IPS DF 6.9 (cell line): ENCODE results near the gene CDH5.

ENCODE experiments used
- DNase-seq: peaks from one replicate; pipeline ENCODE4 v3.0.0-alpha.2; 2013; ENCODE audit warnings: low read depth, low spot score
- H3K27ac ChIP-seq: one replicate; pipeline ENCODE4 v1.5.1; 2013; ENCODE audit warnings: low read length, control low read depth
- H3K27me3 ChIP-seq: 2 replicates; pipeline ENCODE4 v1.6.1; 2013; ENCODE audit warnings: mild to moderate bottlenecking, low read length; ENCODE audit not compliant: control insufficient read depth, insufficient read depth
- H3K36me3 ChIP-seq: 2 replicates; pipeline ENCODE4 v1.6.1; 2013; ENCODE audit warnings: low read length; ENCODE audit not compliant: control insufficient read depth, insufficient read depth
- H3K4me1 ChIP-seq: 2 replicates; pipeline ENCODE4 v1.6.1; 2013; ENCODE audit warnings: low read length; ENCODE audit not compliant: control insufficient read depth, insufficient read depth
- H3K4me3 ChIP-seq: 2 replicates; pipeline ENCODE4 v1.5.1; 2013; ENCODE audit warnings: mild to moderate bottlenecking, low read length
- H3K9me3 ChIP-seq: 2 replicates; pipeline ENCODE4 v1.6.1; 2013; ENCODE audit warnings: low read length, inconsistent platforms; ENCODE audit not compliant: control insufficient read depth, insufficient read depth
- WGBS: extraction: QIAGEN DNeasy Blood & Tissue Kit; methylation state at CpG from one replicate; pipeline ENCODE4 v1.1.7; 2013; ENCODE audit warnings: mixed read lengths, missing lambda C conversion rate; ENCODE audit not compliant: insufficient read length, insufficient coverage; 5-methylcytosine and 5-hydroxymethylcytosine counted together

Gene CDH5

DNA sequence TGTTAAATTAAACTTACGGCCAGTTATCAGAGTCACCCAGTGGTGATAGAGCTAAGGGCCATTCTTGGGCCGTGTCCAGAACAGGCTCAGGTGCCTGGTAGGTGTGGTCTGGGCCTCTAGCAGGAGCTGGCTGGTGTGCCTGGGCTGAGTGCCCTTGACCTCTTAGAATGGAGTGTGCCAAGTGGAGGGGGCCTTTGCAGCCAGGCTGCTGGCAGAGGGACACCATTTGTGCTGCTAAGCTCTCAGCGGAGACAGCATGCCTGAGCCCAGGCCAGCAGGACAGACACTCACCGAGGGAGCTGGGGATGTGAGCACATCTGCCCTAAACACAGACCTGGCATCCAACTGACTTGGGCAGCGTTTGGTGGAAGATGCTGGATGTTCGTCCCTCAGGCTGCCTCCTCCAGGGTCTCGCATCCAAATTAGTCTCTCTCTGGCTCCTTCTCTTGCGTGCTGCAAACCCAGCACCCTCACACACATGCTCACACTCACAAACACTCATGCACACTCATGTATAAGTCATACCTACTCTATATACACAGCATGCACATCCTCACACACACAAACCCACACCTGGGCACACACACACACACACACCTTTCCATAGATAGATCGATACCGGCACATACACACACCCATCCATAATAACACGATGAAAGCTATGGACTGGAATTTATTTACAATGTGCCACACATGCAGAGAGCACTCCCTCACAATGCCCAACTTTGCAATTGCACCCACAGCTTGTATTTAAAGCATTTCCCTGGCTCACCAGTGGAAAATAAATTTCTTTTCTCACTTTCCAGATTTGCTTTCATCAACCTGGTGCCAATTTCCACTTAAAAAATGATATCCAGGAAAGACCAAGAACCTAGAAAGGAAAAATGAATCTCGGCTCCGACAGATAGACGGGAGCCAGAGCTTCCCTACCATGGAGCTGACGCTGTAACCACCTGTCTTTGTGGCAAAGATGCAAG lies 33.6 kb upstream of the CDH5 start:
- no CpG with 5 or more reads among the region's 15 CpGs for WGBS
- Histone ChIP-seq H3K4me1 (no peaks in the 10 kb centered on the region), H3K4me3 (no peak overlapping the region), H3K9me3 (no peaks in the 10 kb centered on the region), H3K36me3 (no peaks in the 10 kb centered on the region), H3K27me3 (no peaks in the 10 kb centered on the region), H3K27ac (no peak overlapping the region)
- no peak for DNase-seq

GRCh38 chr16:66334853-66335574 lies 31.5 kb upstream of the CDH5 start:
- H3K36me3 ChIP-seq, result no peaks in the 10 kb centered on the region
- no peak for DNase-seq
- WGBS, result no CpG with 5 or more reads among the region's 4 CpGs
- no peaks in the 10 kb centered on the region for H3K9me3 ChIP-seq
- no peak overlapping the region for H3K4me3 ChIP-seq
- no peaks in the 10 kb centered on the region for H3K4me1 ChIP-seq
- H3K27me3 ChIP-seq, result no peaks in the 10 kb centered on the region
- H3K27ac ChIP-seq, result no peak overlapping the region

GRCh38 chr16:66335704-66336329 lies 30.7 kb upstream of the CDH5 start:
- no peak for DNase-seq
- no peak overlapping the region for H3K27ac ChIP-seq
- H3K4me3 ChIP-seq, result no peak overlapping the region; the same call in 1 of the 2 replicates
- H3K9me3 ChIP-seq, result no peaks in the 10 kb centered on the region
- no peaks in the 10 kb centered on the region for H3K36me3 ChIP-seq
- H3K4me1 ChIP-seq, result no peaks in the 10 kb centered on the region
- H3K27me3 ChIP-seq, result no peaks in the 10 kb centered on the region
- WGBS, result 83% methylated on average over 1 of the region's 8 CpGs

GRCh38 chr16:66337463-66338188 lies 28.9 kb upstream of the CDH5 start:
- no peak for DNase-seq
- Histone ChIP-seq H3K27ac (no peak overlapping the region), H3K36me3 (no peaks in the 10 kb centered on the region), H3K9me3 (no peaks in the 10 kb centered on the region), H3K4me1 (no peaks in the 10 kb centered on the region), H3K4me3 (no peak overlapping the region), H3K27me3 (no peaks in the 10 kb centered on the region)
- WGBS, result no CpG with 5 or more reads among the region's 9 CpGs

- Histone ChIP-seq H3K27ac (no peak overlapping the region), H3K27me3 (no peaks in the 10 kb centered on the region; the same call in 1 of the 2 replicates), H3K4me3 (no peak overlapping the region), H3K36me3 (no peaks in the 10 kb centered on the region), H3K4me1 (peaks cover 4% of the 10 kb centered on the region; the same call in 1 of the 2 replicates), H3K9me3 (no peaks in the 10 kb centered on the region)
- no peak for DNase-seq
- WGBS, result no CpG with 5 or more reads among the region's 9 CpGs
These were observed 24.1 kb upstream of the CDH5 start for GRCh38 chr16:66342294-66342900.

- no peaks in the 10 kb centered on the region; the same call in 1 of the 2 replicates for H3K27me3 ChIP-seq
- no peak overlapping the region for H3K4me3 ChIP-seq
- peaks cover 4% of the 10 kb centered on the region; the same call in 1 of the 2 replicates for H3K4me1 ChIP-seq
- DNase-seq, result no peak
- no peaks in the 10 kb centered on the region for H3K36me3 ChIP-seq
- no peaks in the 10 kb centered on the region for H3K9me3 ChIP-seq
- WGBS, result no CpG with 5 or more reads among the region's 14 CpGs
- H3K27ac ChIP-seq, result no peak overlapping the region
These were observed 21.9 kb upstream of the CDH5 start for GRCh38 chr16:66344533-66345145.

GRCh38 chr16:66346221-66346620 lies 20.3 kb upstream of the CDH5 start:
- Histone ChIP-seq H3K36me3 (no peaks in the 10 kb centered on the region), H3K4me3 (no peak overlapping the region), H3K27me3 (no peaks in the 10 kb centered on the region; the same call in 1 of the 2 replicates), H3K27ac (no peak overlapping the region), H3K4me1 (peaks cover 4% of the 10 kb centered on the region; the same call in 1 of the 2 replicates), H3K9me3 (no peaks in the 10 kb centered on the region)
- DNase-seq, result no peak
- no CpG with 5 or more reads among the region's 2 CpGs for WGBS

DNA sequence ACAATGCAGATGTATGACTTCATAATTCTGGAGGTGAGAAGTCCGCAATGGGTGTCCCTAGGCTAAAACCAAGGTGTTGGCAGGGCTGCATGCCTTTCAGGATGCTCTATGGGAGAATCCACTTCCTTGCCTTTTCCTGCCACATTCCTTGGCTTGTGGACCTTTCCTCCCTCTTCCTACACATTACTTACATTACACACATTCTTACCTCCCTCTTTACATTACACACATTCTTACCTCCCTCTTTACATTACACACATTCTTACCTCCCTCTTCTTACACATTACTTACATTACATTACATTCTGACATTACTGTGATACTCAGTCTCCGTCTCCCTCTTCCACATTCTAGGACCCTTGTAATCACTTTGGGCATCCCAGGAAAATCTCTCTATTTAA lies 14.2 kb upstream of the CDH5 start:
- H3K27me3 ChIP-seq, result no peaks in the 10 kb centered on the region
- no peaks in the 10 kb centered on the region for H3K36me3 ChIP-seq
- 100% methylated on average over 1 of the region's 2 CpGs for WGBS
- no peak overlapping the region for H3K4me3 ChIP-seq
- H3K4me1 ChIP-seq, result peaks cover 3% of the 10 kb centered on the region; the same call in 1 of the 2 replicates
- no peak for DNase-seq
- no peaks in the 10 kb centered on the region for H3K9me3 ChIP-seq
- no peak overlapping the region for H3K27ac ChIP-seq

GRCh38 chr16:66353055-66353454 lies 13.4 kb upstream of the CDH5 start:
- no peak overlapping the region for H3K4me3 ChIP-seq
- no CpG with 5 or more reads among the region's 5 CpGs for WGBS
- no peak for DNase-seq
- H3K36me3 ChIP-seq, result no peaks in the 10 kb centered on the region
- H3K4me1 ChIP-seq, result peaks cover 3% of the 10 kb centered on the region; the same call in 1 of the 2 replicates
- H3K27ac ChIP-seq, result no peak overlapping the region
- no peaks in the 10 kb centered on the region for H3K9me3 ChIP-seq
- no peaks in the 10 kb centered on the region for H3K27me3 ChIP-seq
